ENCODE data around the gene WWOX.

WWOX gene

DNA sequence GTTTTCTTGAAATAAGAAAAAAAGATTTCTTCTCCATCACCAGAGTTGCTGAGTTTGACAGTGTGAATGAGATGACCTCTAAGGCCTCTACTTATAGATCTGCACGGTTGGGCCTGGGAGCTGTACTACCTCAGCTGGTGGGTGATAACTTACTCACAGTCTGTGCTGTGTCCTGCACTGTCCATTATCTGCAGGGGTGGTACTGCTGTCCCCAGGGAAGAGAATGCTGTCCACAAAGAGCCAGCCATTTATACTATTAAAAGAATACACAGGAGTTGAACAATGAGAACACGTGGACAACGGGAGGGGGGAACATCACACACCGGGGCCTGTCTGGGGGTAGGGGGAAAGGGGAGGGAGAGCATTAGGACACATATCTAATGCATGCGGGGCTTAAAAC lies 655.3 kb downstream of the WWOX start:
- no peak for DNase-seq

DNA sequence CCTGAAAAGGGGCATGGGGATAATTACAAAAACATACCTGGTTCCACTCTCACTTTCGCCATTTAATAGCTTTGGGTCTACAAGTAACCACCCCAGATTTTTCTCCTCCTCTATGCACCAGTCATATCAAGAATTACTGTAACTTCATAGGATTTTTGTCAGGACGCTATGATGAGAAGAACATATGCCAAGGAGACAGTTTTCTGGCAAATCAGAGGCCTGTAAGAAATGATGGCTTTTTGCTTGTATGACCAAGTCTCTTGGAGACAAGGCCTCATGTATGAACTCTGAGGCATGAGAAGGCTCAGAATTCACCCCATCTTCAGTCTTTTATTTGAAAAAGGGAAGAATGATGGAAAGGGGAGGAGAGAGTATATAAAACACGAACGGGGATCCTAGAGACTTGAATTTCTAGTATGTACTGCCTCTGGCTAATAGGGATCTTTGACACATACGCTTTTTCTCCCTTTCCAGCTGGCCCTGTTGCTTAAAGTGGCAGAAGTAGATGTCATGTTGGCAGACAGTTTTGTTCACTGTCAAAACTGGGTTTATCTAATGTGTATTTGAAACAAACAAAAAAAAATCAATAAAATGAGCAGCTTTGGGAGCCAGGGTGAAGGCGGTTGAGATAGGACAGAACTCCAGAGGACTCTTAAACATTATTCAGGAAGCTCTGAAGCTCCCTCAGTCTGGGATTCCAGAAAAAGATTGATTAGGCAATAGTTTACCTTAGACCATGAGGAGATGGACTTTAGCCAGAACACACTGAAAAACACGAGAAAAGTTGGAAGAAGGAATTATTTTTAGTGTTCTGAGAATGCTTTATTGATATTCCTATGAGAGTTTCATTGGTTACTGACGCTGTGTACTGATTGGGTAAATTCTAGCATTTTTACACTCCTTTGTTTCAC lies 656.6 kb downstream of the WWOX start:
- no peak for DNase-seq

DNA sequence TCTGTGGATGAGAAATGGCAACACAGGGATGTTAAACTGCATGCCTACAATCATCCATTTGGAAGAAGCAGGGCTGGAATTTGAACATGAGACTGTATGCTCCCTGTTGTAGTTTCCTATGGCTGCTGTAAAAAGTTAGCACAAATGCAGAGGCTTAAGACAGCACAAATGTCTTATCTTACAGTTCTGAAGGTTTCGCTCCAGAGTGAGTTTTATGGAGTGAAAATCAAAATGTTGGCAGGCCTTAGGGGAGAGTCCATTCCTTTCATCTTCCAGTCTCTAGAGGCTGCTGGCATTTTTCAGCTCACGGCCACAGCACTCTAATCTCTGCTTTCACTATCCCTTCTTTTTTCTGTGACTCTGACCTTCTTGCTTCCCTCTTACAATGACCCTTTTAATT lies 660.1 kb downstream of the WWOX start:
- no peak for DNase-seq

DNA sequence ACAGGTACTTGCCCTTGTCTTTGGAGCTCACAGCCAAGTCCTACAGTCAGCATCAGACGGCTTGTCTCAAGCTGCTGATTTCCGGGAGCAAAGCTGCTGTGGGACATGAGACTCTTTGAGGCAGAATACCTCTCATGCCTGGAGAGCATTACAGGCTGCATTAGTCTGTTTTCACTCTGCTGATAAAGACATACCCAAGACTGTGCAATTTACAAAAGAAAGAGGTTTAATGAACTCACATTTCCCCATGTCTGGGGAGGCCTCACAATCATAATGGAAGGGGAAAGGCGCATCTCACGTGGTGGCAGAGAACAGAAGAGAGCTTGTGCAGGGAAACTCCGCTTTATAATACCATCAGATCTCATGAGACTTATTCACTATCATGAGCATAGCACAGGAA lies 661.2 kb downstream of the WWOX start:
- DNase-seq, result no peak

DNA sequence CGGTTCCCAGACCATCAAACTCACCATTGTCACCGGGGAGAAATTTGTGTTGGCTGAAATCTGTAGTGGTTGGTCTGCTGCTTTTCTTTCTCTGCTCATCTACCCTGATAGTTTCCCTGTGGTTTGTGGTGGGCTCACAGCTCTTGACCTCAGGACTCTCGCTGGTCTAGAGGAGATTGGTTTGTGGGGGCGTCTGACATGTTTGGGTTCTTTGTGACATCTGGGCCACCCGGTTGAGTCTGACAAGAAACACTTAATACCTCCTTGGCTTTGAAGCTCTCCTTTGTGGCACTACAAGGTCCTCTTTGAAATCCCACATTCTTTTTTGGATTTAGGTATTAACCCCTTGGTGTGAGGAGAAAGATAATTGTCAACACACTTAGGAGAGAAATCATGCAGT lies 662.0 kb downstream of the WWOX start:
- DNase-seq, result no peak

DNA sequence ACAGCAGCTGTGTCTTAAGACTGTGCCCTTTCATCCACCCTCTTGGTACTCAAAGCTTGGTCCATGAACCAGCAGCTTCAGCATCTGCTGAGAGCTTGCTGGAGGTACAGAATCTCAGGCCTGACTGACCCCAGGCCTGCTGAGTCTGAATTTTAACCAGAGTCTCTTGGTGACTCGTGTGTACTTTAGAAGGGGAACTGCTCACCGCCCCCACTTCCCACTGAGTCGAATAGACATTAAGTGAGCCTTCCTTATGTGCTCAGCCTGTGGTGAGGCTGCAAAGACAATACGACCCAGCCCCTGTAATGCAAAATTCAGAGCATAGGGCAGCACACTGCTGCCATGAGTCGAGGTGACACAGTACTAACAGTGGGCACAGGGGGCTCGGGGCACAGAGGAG lies 662.8 kb downstream of the WWOX start:
- DNase-seq, result no peak

DNA sequence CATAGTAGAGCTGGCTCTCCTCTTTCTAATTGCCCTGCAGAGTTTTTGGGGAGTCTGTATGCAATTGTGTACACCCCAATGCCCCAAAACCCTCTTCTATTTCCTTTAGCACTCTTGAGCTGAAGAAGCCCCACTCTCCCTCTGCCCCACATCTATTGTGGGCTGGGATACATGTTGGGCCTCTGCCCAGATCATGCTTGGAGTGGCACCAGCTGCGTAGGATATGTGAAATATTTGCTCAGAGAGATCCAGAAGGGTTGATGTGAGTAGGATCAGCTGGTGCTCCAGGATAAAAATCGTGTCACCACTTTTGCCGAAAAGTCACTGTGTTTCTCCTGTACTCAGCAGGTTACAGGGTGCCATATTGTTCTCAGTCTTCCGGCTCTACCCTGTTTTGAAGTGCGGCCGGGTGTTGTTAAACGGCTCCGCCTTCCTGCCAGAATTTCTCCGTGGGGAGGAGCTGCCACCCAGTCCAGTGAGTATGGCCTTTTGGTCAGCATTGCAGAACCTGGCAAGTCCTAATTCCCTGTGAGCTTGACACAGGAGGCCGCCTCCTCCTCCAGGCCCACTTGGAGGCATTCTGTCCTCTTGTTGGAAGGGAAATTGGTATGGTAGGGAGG lies 664.5 kb downstream of the WWOX start:
- no peak for DNase-seq

DNA sequence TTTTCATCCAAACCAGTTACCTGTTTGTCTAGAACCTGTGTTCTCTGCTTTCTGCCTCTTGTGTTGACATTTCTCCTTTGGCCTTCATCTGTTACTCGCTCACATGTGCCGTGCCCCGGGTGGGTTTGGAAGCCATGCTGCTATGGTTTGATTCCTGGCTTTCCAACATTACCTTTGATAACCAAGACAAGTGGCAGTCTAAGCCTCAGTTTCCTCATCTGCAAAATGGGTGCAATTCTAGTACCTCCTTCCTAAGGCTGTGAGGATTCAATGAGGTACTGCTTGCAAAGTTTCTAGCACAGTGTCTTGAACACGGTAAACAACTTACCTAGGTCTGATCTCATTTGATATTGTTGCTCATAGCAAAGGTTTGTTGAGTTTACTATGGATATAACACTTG lies 665.0 kb downstream of the WWOX start:
- no peak for DNase-seq

DNA sequence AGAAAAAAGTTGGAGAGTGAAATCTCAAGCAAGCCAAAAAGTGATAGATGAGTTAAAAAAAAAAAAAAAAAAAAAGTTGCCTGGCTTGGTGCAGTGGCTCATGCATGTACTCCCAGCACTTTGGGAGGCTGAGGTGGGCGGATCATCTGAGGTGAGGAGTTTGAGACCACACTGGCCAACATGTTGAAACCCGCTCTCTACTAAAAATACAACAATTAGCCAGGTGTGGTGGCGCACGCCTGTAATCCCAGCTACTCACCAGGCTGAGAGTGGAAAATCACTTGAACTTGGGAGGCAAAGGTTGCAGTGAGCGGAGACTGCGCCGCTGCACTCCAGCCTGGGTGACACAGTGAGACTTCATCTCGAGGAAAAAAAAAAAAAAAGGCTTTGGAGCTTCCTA lies 668.8 kb downstream of the WWOX start:
- no peak for DNase-seq

DNA sequence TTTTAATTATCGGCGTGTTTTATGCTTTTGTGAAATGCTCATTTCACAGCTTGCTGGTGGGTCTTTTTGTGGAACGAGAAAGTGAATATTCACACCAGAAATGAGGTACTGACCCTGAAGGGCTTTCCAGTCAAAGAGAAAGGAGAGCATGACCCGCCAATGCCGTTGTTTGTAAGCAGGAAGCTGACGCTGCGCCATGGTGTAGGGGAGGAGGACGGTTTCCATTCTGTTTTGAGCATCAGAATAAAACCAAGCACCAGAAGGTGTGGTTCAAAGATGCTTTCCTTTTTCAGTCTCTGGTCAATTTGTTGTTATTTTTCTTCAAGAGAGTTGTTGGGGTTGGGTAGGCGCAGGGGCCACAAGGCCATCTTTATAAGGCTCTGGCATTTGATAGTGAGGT lies 669.3 kb downstream of the WWOX start:
- no peak for DNase-seq

DNA sequence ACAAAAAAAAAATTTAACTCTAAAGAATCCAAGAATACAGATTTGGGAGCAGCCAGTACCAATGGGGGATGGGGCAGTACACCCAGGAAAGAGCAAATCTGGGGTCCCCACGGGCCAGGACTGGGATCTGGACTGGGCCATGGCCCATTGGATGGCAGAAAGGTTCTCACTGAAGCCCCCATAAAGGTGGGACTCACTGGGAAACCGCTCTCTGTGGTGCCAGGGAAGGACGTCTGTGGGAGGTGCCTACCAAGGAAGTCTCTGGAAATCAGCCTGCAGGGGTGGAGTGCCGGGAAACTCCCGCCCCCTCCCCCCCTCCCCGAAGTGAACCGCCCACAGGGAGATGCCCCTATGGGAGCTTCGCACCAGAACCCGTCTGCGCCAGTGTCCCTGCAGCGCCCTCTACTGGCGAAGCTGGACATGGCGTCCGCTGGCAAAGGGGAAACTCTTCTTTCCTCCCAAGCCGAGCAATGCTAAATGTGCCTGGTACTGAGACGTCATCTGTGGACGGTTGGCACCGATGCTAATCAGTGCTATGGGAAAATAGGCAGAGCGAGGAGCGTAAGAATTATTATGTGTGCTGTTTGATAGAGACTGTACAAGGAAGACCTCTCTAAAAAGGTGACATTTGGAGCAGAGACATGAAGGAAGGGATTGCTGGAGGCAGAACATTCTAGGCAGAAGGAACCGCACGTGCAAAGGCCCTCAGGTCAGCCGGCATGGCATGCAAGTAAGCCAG lies 671.1 kb downstream of the WWOX start:
- no peak for DNase-seq

DNA sequence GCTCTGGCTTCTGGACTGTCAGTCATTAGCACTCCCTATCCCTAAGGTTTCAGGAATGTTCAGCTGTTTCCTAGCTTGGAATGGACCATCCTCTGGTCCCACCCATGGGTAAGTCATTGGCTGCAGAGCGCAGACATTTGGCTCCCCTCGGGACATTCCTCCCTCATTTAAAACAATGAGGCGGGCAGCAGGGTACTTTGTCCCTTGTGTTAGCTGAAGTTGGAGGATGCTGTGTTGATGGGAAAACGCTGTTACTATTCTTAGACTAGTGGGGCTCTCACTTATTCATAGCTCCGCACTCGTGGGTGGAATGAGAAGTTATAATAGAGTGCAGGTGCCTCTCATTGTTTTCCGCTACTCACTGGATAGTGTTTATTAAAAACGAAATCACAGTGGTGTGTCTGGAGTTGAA lies 673.8 kb downstream of the WWOX start:
- no peak for DNase-seq

DNA sequence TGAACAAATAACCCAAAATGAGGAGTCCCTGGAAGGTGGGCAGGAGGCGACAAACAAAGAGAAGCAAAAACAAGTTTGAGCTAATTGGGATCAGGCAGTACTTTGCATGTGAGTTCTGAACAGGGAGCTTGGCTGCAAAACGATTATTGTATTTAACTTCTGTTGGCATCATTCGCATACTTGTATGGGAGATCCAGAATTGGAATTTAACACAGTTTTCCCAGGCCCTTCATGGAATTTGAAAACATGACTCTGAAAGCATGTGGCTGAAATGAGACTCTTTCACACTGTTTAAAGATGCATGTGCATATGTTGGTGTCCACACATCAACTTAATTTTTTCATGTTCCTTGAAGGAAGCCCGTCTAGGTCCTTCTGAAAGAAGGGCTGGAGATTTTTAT lies 674.3 kb downstream of the WWOX start:
- DNase-seq, result no peak

DNA sequence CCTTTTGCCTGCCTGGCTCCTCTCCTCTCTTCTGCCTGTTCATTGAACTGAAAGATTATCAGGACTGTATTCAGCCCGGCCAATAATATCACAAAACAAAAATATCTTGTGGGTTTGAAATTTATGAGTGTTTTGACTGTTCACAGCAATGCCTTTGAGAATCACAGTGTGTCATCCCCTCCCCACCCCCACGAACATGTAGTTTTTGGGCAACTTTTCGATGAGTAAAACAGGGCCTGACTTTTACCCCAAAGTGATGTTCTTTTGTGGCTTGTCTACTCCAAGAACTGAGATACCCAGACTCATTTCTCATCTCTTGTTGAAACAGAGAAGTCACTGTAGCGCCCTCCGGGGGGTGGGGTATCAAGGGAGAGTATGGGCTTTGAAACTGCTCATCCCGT lies 675.7 kb downstream of the WWOX start:
- DNase-seq, result no peak

DNA sequence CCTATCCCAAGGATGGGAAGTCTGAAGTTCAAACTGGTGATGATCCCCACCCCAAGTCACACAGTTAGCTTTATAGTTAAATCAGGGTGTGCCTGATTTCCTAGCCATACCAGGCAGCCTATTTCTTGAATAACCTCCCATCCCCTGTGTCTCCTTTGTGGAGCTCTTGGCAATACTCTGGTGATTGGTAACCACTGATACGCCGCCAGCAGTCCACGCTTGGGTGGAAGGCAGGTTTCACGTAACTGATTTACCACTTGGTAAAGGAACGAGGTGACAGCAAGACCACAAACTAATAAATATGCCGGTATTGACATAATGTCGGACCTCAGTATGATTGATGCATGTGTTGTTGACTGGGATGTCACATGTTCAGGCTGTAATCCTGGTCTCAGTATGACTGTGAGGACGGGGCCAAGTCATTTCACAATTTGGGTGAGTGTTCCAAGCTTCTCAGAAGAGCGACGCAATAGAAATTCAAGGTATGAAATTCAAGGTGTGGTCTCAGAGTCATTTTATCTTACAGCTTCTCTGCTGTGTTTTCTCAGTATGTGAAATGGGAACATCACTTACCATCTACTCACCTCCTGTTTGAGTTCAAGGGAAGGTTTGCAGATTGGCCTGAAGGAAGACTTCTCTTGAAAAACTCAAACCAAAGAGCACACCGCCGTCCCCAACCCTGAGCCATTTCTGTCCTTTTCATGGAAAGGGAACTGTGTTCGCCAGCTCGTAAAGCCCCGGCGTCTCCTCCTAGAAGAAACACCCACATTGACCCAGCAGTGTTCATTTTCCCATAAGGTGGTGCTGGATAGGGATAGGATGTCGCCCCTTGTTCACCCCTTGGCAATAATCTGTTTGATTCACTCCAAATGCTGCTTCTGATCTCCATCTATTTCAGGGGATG lies 678.9 kb downstream of the WWOX start:
- no peak for DNase-seq

DNA sequence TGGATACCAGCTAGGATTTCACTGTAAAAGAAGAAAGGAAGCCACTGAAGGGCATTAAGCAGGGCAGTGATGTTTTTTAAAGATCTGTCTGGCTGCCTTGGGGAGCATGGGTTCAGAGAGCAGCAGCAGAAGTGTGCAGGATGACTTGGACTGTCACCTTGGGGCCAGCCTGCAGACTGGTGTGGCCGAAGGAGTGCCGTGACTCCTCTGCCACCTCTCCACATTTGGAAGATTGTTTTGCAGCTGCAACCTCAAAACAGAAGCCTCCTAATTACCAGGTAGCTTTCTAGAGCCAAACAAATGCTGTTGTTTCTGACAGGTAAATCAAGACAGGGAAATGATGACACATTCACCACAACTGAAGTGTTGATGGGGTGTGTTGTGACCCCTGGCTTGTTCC lies 681.4 kb downstream of the WWOX start:
- DNase-seq, result no peak

DNA sequence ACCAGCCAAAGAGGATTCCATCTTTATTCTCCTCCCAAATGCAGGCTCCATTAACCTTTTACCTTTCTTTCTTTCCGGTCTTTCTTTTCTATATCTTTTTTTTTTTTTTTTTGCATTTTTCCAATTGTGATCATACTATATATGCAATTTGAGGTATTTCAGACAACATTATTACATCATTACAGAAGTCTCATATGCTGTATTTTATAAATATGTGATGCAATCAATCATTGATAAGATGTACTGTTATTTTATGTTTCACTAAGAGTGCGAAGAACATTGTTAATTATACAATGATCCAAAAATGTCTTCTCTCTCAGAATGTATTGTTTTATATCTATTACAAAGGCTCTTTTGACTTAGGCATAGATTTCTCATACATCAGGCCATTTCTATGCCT lies 683.1 kb downstream of the WWOX start:
- no peak for DNase-seq

DNA sequence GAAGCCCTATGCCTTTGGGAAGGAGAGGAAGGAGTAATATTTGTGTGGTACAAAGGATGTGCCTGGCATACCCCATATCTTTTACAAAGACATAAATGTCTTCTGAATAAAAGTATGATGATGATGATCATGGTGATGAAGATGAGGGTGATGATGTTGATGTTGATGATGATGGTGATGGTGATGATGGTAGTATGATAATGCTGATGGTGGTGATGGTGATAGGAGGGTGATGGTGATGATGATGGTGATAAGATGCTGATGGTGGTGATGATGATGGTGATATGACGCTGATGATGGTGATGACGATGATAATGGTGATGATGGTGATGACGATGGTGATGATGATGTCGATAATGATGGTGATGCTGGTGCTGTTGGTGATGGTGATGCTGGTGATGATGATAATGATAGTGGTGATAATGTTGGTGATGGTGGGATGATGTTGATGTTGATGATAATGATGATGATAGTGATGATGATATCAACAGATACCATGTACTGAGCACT lies 684.2 kb downstream of the WWOX start:
- DNase-seq, result no peak

DNA sequence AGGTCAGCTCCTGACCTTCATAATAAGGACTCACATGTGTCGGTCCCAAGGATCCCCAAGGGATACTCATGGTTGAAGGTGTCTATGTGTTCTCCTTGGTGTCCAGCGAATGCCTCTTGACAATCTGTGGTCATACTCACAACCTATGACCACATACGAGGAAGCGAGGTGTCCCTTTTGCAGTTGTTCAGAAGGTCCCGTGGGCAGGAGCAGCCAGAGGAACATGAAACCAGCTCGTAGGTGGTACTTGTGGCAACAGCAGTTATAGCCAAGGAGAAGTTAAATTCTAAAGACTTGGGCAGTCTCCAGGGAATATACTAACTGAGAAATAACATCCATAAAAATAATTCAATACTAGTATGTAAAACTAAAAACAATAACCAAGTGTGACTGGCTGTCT lies 685.3 kb downstream of the WWOX start:
- DNase-seq, result no peak

DNA sequence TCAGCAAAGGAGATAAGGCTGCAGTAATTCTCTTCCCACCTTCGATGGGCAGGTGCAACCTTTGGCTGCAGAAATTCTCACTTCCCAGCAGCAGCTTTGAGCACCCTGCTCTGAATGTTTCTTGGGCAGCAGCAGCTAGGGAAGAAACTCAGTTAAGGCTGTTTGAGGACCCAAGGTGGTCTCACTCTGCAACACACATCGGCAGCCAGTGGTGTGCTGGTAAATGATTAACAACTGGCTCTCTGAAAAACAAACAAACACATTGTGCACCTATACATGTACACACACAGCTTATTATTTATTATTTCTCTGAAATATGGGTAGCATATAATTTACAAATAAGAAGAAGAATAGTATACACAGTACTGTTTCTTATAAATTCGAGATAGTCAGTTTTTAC lies 685.8 kb downstream of the WWOX start:
- DNase-seq, result no peak

DNA sequence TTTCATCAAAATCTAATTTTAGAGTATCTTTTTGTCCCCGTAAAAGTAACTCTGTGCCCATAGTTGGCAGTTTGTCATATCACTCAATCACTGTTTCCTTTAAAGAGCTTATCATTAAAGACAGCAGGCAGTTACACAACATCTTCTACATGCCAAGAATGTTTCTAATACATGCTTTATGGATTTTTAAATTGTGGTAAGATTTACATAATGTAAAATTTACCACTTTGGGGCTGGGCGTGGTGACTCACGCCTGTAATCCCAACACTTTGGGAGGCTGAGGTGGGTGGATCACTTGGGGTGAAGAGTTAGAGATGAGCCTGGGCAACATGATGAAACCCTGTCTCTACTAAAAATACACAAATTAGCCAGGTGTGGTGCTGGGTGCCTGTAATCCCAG lies 687.2 kb downstream of the WWOX start:
- DNase-seq, result no peak

DNA sequence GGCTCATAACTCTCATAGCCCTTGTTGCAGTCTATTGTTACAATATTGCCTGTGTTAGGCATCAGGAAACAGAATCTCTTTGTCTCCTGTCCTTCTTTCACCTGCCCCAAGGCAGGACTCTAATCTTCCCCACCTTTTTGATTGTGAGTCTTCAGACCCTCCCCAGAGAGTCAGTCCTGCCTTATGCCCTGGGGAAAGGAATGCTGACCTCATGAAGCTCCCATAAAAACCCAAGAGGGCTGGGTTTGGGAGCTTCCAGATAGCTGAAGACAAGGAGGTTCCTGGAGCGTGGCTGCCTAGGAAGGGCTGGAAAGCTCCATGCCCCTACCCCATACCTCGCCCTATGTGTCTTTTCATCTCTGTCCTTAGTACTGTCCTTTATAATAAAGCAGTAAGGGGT lies 688.8 kb downstream of the WWOX start:
- DNase-seq, result no peak

DNA sequence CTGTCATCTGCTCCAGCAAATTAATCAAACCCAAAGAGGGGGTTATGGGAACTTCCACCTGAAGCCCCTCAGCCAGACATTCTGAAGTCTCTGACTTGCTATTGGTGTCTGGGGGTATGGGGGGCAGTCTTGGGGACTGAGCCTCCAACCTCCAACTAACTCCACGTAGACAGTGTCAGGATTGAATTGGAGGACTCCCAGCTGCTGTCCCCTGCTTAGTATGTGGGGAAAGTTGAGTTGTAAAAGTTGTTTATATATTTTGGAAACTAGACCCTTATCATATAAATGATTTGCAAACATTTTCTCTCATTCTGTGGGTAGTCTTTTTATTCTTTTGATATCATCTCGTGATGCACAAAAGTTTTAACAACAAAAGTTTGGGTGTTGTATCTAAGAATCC lies 689.2 kb downstream of the WWOX start:
- no peak for DNase-seq

Measured in NCI-H69 (cell line).